ENCODE measurements around the gene LDLRAD4. TPM values are rescaled to one million over a fixed set of nuclear protein-coding genes. Genes with fewer than 3 reads are reported as not detected.

The LDLRAD4 gene
- polyA plus RNA-seq, 1 experiment, result not detected

GRCh38 chr18:13313006-13313686 lies 94.6 kb downstream of the LDLRAD4 start:
- Histone ChIP-seq H3K27me3 (ENCODE audit: control insufficient read depth, insufficient read depth, low read length) (no peaks in the 10 kb centered on the region), H3K9me3 (ENCODE audit: control insufficient read depth, insufficient read depth, low read length) (no peaks in the 10 kb centered on the region; the same call in none of the 2 replicates), H3K27ac (ENCODE audit: low read depth, low read length) (no peak overlapping the region), H3K4me3 (ENCODE audit: low read depth, low read length) (no peak overlapping the region)
- DNase-seq (ENCODE audit: low read depth, low spot score), result no peak
- no peak for TF ChIP-seq CTCF (IDR thresholded peaks at IDR 0.05; ENCODE audit: low read depth, low read length)
- POLR2A ChIA-PET, result no interaction called here
- CTCF ChIA-PET, result no interaction called here

GRCh38 chr18:13315000-13315399 lies 96.4 kb downstream of the LDLRAD4 start:
- ChIA-PET CTCF (interaction anchor here (0.7 kb wide), 1 partner anchor 587 kb away, joined by 3 read pairs; no protein-coding TSS in a partner anchor), POLR2A (no interaction called here)
- TF ChIP-seq CTCF (IDR thresholded peaks at IDR 0.05; ENCODE audit: low read depth, low read length), result no peak
- DNase-seq (ENCODE audit: low read depth, low spot score), result no peak
- Histone ChIP-seq H3K27me3 (ENCODE audit: control insufficient read depth, insufficient read depth, low read length) (no peaks in the 10 kb centered on the region), H3K9me3 (ENCODE audit: control insufficient read depth, insufficient read depth, low read length) (no peaks in the 10 kb centered on the region; the same call in none of the 2 replicates), H3K27ac (ENCODE audit: low read depth, low read length) (no peak overlapping the region), H3K4me3 (ENCODE audit: low read depth, low read length) (no peak overlapping the region)

- H3K4me3 ChIP-seq (ENCODE audit: low read depth, low read length), result no peak overlapping the region
- ChIA-PET POLR2A (no interaction called here), CTCF (no interaction called here)
- TF ChIP-seq CTCF (IDR thresholded peaks at IDR 0.05; ENCODE audit: low read depth, low read length), result no peak
- no peaks in the 10 kb centered on the region for H3K27me3 ChIP-seq (ENCODE audit: control insufficient read depth, insufficient read depth, low read length)
- H3K9me3 ChIP-seq (ENCODE audit: control insufficient read depth, insufficient read depth, low read length), result peaks cover 3% of the 10 kb centered on the region
- no peak overlapping the region for H3K27ac ChIP-seq (ENCODE audit: low read depth, low read length)
- no peak for DNase-seq (ENCODE audit: low read depth, low spot score)
Measured at GRCh38 chr18:13316063-13316462, 97.5 kb downstream of the LDLRAD4 start.

- Histone ChIP-seq H3K27me3 (ENCODE audit: control insufficient read depth, insufficient read depth, low read length) (no peaks in the 10 kb centered on the region), H3K4me3 (ENCODE audit: low read depth, low read length) (no peak overlapping the region), H3K9me3 (ENCODE audit: control insufficient read depth, insufficient read depth, low read length) (peaks cover 4% of the 10 kb centered on the region), H3K27ac (ENCODE audit: low read depth, low read length) (no peak overlapping the region)
- TF ChIP-seq CTCF (IDR thresholded peaks at IDR 0.05; ENCODE audit: low read depth, low read length), result no peak
- ChIA-PET CTCF (no interaction called here), POLR2A (no interaction called here)
- DNase-seq (ENCODE audit: low read depth, low spot score), result no peak
Measured at GRCh38 chr18:13317801-13318200, 99.2 kb downstream of the LDLRAD4 start.

- CTCF ChIA-PET, result no interaction called here
- TF ChIP-seq CTCF (IDR thresholded peaks at IDR 0.05; ENCODE audit: low read depth, low read length), result no peak
- no peak for DNase-seq (ENCODE audit: low read depth, low spot score)
- Histone ChIP-seq H3K4me3 (ENCODE audit: low read depth, low read length) (no peak overlapping the region), H3K9me3 (ENCODE audit: control insufficient read depth, insufficient read depth, low read length) (peaks cover 4% of the 10 kb centered on the region), H3K27me3 (ENCODE audit: control insufficient read depth, insufficient read depth, low read length) (no peaks in the 10 kb centered on the region), H3K27ac (ENCODE audit: low read depth, low read length) (no peak overlapping the region)
- POLR2A ChIA-PET, result no interaction called here
Measured at GRCh38 chr18:13318731-13319501, 100.4 kb downstream of the LDLRAD4 start.
